GM19395 (cell line): ENCODE measurements around the gene SNRPF.
A peak's percentile ranks its signal among the peaks of the same experiment; 100 is the strongest.

ENCODE experiments used
- ATAC-seq: cut with Tn5 transposase; IDR thresholded peaks from one replicate; pipeline ENCODE4 v1.9.1; 2021; ENCODE audit warnings: mild to moderate bottlenecking, moderate library complexity; ENCODE audit not compliant: unreplicated experiment

The SNRPF gene

GRCh38 chr12:95857799-95858198 is 953 bp upstream of the SNRPF start:
- ATAC-seq, result no peak

- peak; percentile 16 for ATAC-seq
Measured at GRCh38 chr12:95859344-95859816, 628 bp downstream of the SNRPF start.

GRCh38 chr12:95859947-95860850 is 1.4 kb downstream of the SNRPF start:
- no peak for ATAC-seq

GRCh38 chr12:95862038-95862437 is 3.3 kb downstream of the SNRPF start:
- ATAC-seq, result no peak

- ATAC-seq, result no peak
Measured at GRCh38 chr12:95863337-95863736, 4.6 kb downstream of the SNRPF start.

- ATAC-seq, result no peak
Measured at GRCh38 chr12:95870897-95871296, 12.1 kb downstream of the SNRPF start.

GRCh38 chr12:95874452-95874851 is 15.7 kb downstream of the SNRPF start:
- ATAC-seq, result no peak

- no peak for ATAC-seq
Measured at GRCh38 chr12:95877622-95878021, 18.9 kb downstream of the SNRPF start.

- no peak for ATAC-seq
Measured at GRCh38 chr12:95880895-95881294, 22.1 kb downstream of the SNRPF start.

GRCh38 chr12:95881331-95881955 is 22.7 kb downstream of the SNRPF start:
- no peak for ATAC-seq

GRCh38 chr12:95882080-95882479 is 23.3 kb downstream of the SNRPF start:
- ATAC-seq, result no peak

- ATAC-seq, result no peak
Measured at GRCh38 chr12:95882873-95883272, 24.1 kb downstream of the SNRPF start.

GRCh38 chr12:95884998-95885397 is 26.2 kb downstream of the SNRPF start:
- no peak for ATAC-seq

GRCh38 chr12:95887311-95887710 is 28.6 kb downstream of the SNRPF start:
- no peak for ATAC-seq

- ATAC-seq, result no peak
Measured at GRCh38 chr12:95890958-95891357, 32.2 kb downstream of the SNRPF start.

- ATAC-seq, result no peak
Measured at GRCh38 chr12:95896846-95897245, 38.1 kb downstream of the SNRPF start.

- ATAC-seq, result no peak
Measured at GRCh38 chr12:95898081-95898480, 39.3 kb downstream of the SNRPF start.

GRCh38 chr12:95908573-95908972 is 49.8 kb downstream of the SNRPF start:
- ATAC-seq, result no peak

- ATAC-seq, result no peak
Measured at GRCh38 chr12:95909871-95910270, 51.1 kb downstream of the SNRPF start.
